ENCODE measurements around the gene ATRIP. TPM values are rescaled to one million over a fixed set of nuclear protein-coding genes. Genes with fewer than 3 reads are reported as not detected.

The ATRIP gene
- polyA plus RNA-seq, 1 donor (not counting 4 experiments of a cell fraction or from before 2014, with no cell fraction given) = 9.7 TPM

- Histone ChIP-seq H3K9me1 (ENCODE audit: control insufficient read depth, extremely low read depth, insufficient read depth, low read length) (no peaks in the 10 kb centered on the region), H3K36me3 (ENCODE audit: control insufficient read depth in 2 of 2, extremely low read depth in 1 of 2, insufficient read depth in 2 of 2, low read length in 2 of 2) (peaks cover 9 to 18% of the 10 kb centered on the region in 2 experiments), H3K9ac (ENCODE audit: control insufficient read depth, extremely low read depth, insufficient read depth, low read length) (no peak overlapping the region), H3K4me2 (ENCODE audit: control insufficient read depth, extremely low read depth, insufficient read depth, low read depth, low read length) (no peak overlapping the region), H3K27ac (ENCODE audit: control insufficient read depth, insufficient read depth, low read length) (no peak overlapping the region), H4K20me1 (ENCODE audit: control insufficient read depth, extremely low read depth, insufficient read depth, low read length) (no peaks in the 10 kb centered on the region), H3K27me3 (ENCODE audit: control insufficient read depth, extremely low read depth, insufficient read depth, low read length) (no peaks in the 10 kb centered on the region), H3K79me2 (ENCODE audit: control insufficient read depth, insufficient read depth, low read length) (no peaks in the 10 kb centered on the region), H3K4me3 (ENCODE audit: control insufficient read depth in 2 of 3, extremely low read depth in 1 of 3, insufficient read depth in 2 of 3, low read depth in 1 of 3, low read length in 3 of 3) (no peak overlapping the region), H3K4me1 (ENCODE audit: control insufficient read depth, extremely low read depth, insufficient read depth, low read length) (peaks cover 23% of the 10 kb centered on the region), H3K9me3 (ENCODE audit: control insufficient read depth, low read depth, low read length) (no peaks in the 10 kb centered on the region), H2AFZ (ENCODE audit: control insufficient read depth, low read length) (no peak overlapping the region)
- TF ChIP-seq CTCF (optimal IDR thresholded peaks at IDR 0.05 in 1 of 3, IDR thresholded peaks at IDR 0.05 in 1 of 3, conservative IDR thresholded peaks at IDR 0.05 in 1 of 3; ENCODE audit: extremely low read depth in 1 of 3, insufficient read depth in 2 of 3, low read length in 3 of 3) (no peak), EZH2 (IDR thresholded peaks at IDR 0.05; ENCODE audit: low read length) (no peak)
- DNase-seq (ENCODE audit: low read depth, low spot score) = no peak
- FAIRE-seq = no peak
- dilution Hi-C loops (cut with MboI; ENCODE audit: extremely low pct_ligation_motif_present, low sequenced_read_pairs) = no loop called here
Observed at GRCh38 chr3:48398701-48399386, 47.7 kb upstream of the ATRIP start.

DNA sequence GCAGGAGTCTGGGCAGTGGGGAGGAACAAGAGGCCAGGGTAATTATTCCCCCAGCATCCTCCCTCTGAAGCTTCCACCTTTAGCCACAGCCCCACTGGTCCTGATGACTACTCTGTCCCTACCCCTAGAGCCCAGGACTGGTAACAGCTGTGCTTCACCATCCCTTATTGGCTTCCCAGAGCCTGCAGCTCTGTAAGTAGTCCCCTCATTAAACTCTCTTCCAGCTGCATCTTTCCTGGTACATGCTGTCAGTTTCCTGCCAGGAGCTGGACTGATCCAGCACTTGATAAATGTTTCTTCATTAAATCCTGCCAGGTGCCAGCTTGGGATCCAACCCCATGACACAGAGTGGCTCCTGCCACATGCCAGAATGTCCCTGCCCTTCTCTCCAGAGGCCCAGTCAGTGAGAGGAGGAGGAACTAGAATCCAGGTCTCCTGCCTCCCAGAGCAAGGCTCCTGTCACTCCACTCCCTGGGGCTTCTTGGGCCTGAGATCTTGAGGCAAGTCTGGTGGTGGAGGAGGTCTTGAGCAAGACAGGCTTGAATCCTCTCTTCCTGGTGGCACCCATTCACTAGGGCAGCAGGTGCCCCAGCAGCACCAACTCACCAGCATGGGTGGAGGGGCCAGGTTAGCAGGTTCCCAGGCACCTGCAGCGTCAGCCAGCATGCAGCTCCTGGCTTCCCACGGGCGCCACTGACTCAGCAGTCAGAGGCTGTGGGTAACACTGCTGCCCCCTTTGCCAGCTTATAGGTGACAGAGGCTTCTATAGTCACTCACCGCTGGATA lies 47.0 kb upstream of the ATRIP start:
- Histone ChIP-seq H3K27me3 (ENCODE audit: control insufficient read depth, extremely low read depth, insufficient read depth, low read length) (no peaks in the 10 kb centered on the region), H3K4me2 (ENCODE audit: control insufficient read depth, extremely low read depth, insufficient read depth, low read depth, low read length) (no peak overlapping the region), H3K9me1 (ENCODE audit: control insufficient read depth, extremely low read depth, insufficient read depth, low read length) (no peaks in the 10 kb centered on the region), H3K9me3 (ENCODE audit: control insufficient read depth, low read depth, low read length) (no peaks in the 10 kb centered on the region), H3K36me3 (ENCODE audit: control insufficient read depth in 2 of 2, extremely low read depth in 1 of 2, insufficient read depth in 2 of 2, low read length in 2 of 2) (peaks cover 12 to 22% of the 10 kb centered on the region in 2 experiments), H3K9ac (ENCODE audit: control insufficient read depth, extremely low read depth, insufficient read depth, low read length) (no peak overlapping the region), H3K4me3 (ENCODE audit: control insufficient read depth in 2 of 3, extremely low read depth in 1 of 3, insufficient read depth in 2 of 3, low read depth in 1 of 3, low read length in 3 of 3) (no peak overlapping the region), H3K79me2 (ENCODE audit: control insufficient read depth, insufficient read depth, low read length) (no peaks in the 10 kb centered on the region), H3K4me1 (ENCODE audit: control insufficient read depth, extremely low read depth, insufficient read depth, low read length) (peaks cover 23% of the 10 kb centered on the region), H2AFZ (ENCODE audit: control insufficient read depth, low read length) (no peak overlapping the region), H3K27ac (ENCODE audit: control insufficient read depth, insufficient read depth, low read length) (no peak overlapping the region), H4K20me1 (ENCODE audit: control insufficient read depth, extremely low read depth, insufficient read depth, low read length) (no peaks in the 10 kb centered on the region)
- no peak for DNase-seq (ENCODE audit: low read depth, low spot score)
- TF ChIP-seq CTCF (optimal IDR thresholded peaks at IDR 0.05 in 1 of 3, IDR thresholded peaks at IDR 0.05 in 1 of 3, conservative IDR thresholded peaks at IDR 0.05 in 1 of 3; ENCODE audit: extremely low read depth in 1 of 3, insufficient read depth in 2 of 3, low read length in 3 of 3) (peak in 1 of 3 experiments; percentile 6), EZH2 (IDR thresholded peaks at IDR 0.05; ENCODE audit: low read length) (no peak)
- dilution Hi-C loops (cut with MboI; ENCODE audit: extremely low pct_ligation_motif_present, low sequenced_read_pairs) = no loop called here
- no peak for FAIRE-seq
